NCI-H226 (cell line): ENCODE data around the gene ZCCHC24.

Source experiments
- DNase-seq: peaks from one replicate; pipeline ENCODE4 v3.0.0-alpha.2; 2015

ZCCHC24 gene

GRCh38 chr10:79445161-79445976 is at the start of gene ZCCHC24:
Gene ZCCHC24 (minus strand): TSS chr10:79445624. CDS start chr10:79445440, 184 bp downstream.
- peak; percentile 97 for DNase-seq

GRCh38 chr10:79493806-79494205 is 48.4 kb upstream of the ZCCHC24 start:
- no peak for DNase-seq

GRCh38 chr10:79492839-79493238 is 47.4 kb upstream of the ZCCHC24 start:
- no peak for DNase-seq

- DNase-seq, result no peak
Observed at GRCh38 chr10:79492256-79492655, 46.8 kb upstream of the ZCCHC24 start.

GRCh38 chr10:79491143-79491835 is 45.9 kb upstream of the ZCCHC24 start:
- no peak for DNase-seq

- no peak for DNase-seq
Observed at GRCh38 chr10:79490400-79491142, 45.1 kb upstream of the ZCCHC24 start.

GRCh38 chr10:79488870-79489269 is 43.4 kb upstream of the ZCCHC24 start:
- no peak for DNase-seq

GRCh38 chr10:79488336-79488735 is 42.9 kb upstream of the ZCCHC24 start:
- peak; percentile 88 for DNase-seq

- DNase-seq, result peak; percentile 55
Observed at GRCh38 chr10:79487296-79488194, 42.1 kb upstream of the ZCCHC24 start.

- no peak for DNase-seq
Observed at GRCh38 chr10:79484476-79484875, 39.1 kb upstream of the ZCCHC24 start.

GRCh38 chr10:79483948-79484347 is 38.5 kb upstream of the ZCCHC24 start:
- DNase-seq, result no peak

GRCh38 chr10:79483299-79483698 is 37.9 kb upstream of the ZCCHC24 start:
- no peak for DNase-seq

- DNase-seq, result no peak
Observed at GRCh38 chr10:79482741-79483140, 37.3 kb upstream of the ZCCHC24 start.

- DNase-seq, result no peak
Observed at GRCh38 chr10:79482304-79482703, 36.9 kb upstream of the ZCCHC24 start.

GRCh38 chr10:79479283-79479909 is 34.0 kb upstream of the ZCCHC24 start:
- DNase-seq, result no peak

- DNase-seq, result no peak
Observed at GRCh38 chr10:79477456-79477855, 32.0 kb upstream of the ZCCHC24 start.

GRCh38 chr10:79476645-79477044 is 31.2 kb upstream of the ZCCHC24 start:
- no peak for DNase-seq

GRCh38 chr10:79475877-79476276 is 30.5 kb upstream of the ZCCHC24 start:
- DNase-seq, result no peak

- DNase-seq, result no peak
Observed at GRCh38 chr10:79475119-79475653, 29.8 kb upstream of the ZCCHC24 start.

GRCh38 chr10:79473496-79474095 is 28.2 kb upstream of the ZCCHC24 start:
- no peak for DNase-seq

GRCh38 chr10:79472951-79473350 is 27.5 kb upstream of the ZCCHC24 start:
- DNase-seq, result no peak
